DMS153 treated with DMSO at 0.1 percent for 48 hours (cell line): ENCODE data around the gene PHB1.
"Not testable (repeated sequence)": the region's sequence is repeated elsewhere in the genome, so short reads cannot be mapped to it uniquely, and the experiment has no call there.

Experiments
- DNase-seq: peaks from one replicate; lab custom pipeline; 2025; ENCODE audit not compliant: unreplicated experiment; lab: John Stamatoyannopoulos, UW

PHB1 gene

DNA sequence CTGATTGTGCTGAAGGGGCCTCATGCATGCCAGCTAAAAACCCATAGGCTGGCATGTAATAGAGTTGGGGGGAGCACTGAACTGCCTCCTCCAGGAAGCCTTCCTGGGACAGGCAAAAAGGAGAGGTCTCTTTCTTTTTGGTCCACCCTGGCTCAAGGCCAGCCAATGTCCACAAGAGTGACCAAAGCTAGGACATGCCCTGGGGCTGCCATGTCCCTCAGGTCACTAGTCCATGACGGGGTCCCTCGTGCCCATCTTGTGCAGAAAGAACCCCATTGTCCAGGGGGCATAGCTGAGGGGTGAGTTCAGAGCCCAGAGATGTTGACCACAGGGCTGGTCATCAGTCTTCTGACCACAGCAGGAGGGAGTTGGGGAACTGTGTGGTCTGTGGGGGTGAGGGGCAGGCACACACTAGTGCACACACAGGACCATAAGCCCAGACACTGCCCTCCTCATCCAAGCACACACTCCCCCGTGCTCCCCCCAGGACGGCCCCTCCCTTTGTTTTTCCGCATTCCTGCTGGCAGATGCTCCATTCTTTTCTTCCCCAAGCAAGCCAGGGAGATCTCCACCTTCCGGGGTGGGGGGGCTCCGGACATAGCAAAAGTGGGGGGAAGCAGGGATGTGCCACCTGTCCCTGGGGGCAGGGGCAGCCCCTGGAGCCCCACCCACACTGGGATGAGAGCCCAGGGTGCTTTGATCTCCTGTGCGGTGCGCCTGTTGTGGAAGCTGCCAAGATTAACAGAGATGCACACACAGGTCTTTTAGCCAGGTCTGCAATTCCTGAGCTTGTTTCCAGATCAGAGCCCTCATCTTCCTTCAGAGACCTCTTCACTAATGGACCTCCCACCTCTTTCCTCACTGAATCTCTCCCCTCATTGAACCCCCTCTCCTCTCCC, 25.2 kb upstream of the PHB1 start:
- no peak for DNase-seq

GRCh38 chr17:49439305-49439672, 24.6 kb upstream of the PHB1 start:
- no peak for DNase-seq

GRCh38 chr17:49438436-49439278, 24.0 kb upstream of the PHB1 start:
- no peak for DNase-seq

GRCh38 chr17:49437696-49438435, 23.2 kb upstream of the PHB1 start:
- DNase-seq = no peak

GRCh38 chr17:49436174-49436573, 21.5 kb upstream of the PHB1 start:
- no peak for DNase-seq

DNA sequence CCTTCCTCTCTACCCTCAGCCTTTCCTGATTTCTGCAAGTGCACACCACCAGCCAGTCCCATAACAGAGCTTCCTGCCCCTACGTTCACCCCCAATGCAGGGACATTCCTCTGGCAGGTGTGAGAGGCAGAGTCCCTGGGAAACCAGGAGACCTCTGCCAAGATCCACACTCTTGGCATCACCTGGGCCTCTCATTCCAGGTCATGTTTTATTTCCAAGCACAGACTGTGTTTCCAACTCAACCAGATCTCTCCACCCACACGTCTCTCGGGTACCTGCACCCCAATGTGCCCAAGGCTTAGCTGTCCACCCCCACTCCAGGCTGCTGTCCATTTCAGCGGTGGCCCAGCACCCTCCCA, 21.0 kb upstream of the PHB1 start:
- DNase-seq = no peak

DNA sequence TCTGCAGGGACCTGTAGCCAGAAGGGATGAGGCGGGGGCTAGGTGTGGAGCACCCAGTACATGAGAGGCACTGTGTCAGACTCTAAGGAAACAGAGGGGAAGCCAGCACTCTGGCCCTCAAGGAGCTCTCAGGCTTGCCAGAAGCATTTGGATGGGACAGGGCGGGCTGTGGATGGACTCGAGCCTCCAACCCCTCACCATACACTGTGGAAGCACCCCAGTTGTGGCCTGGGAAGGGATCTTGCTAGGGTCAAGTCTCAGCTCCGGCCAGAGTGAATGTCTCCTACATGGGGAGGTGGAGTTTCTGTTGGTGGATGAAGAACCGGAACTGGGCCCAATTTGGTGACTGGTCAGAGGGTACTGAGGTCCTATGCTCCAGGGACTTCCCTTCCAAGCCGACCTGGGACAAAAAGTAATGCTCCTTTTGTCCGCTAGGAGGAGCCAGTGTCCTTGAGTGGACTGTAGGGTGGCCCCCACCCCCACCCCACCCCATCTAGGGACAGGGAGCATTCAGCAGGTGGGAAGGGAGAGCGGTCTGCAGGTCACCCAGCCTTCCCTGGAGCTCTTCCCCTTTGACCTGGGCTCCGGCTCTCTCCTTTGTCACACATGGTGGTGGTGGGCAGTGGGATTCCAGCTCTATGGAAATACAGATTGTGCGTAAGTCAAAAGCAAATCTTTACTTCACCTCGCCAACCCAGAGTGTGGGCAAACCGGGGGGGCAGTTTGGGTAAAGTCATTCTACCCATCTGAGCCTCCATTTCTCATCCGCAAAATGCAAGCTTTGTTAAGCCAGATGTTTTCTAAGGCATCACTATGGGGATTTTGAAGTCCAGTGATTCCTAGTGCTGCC, 20.4 kb upstream of the PHB1 start:
- peak; percentile 4 for DNase-seq

- no peak for DNase-seq
These were observed 18.5 kb upstream of the PHB1 start for GRCh38 chr17:49433000-49433694.

DNA sequence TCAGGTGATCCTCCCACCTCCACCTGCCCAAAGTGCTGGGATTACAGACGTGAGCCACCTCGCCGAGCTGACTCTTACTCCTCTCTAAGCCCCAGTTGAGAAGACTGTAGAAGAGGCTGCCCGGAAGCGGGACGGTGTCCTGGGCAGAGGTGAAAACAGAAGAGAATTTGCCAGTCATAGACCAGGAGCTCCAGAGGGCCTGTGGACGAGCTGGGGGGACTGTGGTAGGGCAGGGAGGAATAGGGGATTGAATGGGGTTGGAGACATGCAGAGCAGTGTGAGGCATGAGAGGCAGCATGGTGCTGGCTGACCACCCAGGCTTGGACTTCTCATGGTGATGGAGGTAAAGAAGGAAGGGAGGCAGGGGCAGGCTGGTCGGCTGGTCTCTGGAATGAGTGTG, 17.1 kb upstream of the PHB1 start:
- no peak for DNase-seq

- DNase-seq = no peak
These were observed 10.3 kb upstream of the PHB1 start for GRCh38 chr17:49425004-49425286.

DNA sequence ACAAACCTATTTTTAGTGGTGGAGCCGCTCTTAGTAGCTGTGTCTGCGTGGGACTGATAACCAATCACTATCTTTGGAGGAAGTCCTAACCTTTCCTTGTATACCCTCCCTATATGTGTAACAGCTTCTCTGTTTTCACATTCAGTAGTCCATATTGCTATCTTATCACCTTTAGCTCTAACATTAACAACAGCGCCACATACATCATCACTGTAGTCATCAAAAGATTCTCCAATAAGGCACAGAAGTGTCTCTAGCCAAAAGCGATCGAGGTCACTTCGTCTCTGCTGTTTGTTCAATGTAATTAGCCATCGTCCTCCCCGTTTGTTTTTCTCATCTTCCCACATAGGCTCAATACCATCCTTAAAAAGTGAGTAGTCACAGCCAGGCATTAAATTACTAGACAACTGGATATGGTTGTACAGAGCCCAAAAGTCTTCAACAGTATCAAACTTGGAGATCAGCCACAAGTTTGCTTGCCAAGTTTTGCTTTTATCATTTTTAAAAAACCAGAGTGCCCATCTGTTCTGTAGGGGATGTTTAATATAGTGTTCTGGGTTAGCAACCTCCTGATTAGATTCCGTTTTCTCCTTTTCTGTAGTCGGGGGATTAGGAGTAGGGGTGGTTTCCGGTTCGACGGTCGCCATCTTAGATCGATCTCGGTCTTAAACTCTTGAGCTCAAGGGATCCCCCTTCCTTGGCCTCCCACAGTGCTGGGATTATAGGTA, 9.8 kb upstream of the PHB1 start:
- DNase-seq = not testable (repeated sequence)

- no peak for DNase-seq
These were observed 8.0 kb upstream of the PHB1 start for GRCh38 chr17:49422714-49423113.

DNA sequence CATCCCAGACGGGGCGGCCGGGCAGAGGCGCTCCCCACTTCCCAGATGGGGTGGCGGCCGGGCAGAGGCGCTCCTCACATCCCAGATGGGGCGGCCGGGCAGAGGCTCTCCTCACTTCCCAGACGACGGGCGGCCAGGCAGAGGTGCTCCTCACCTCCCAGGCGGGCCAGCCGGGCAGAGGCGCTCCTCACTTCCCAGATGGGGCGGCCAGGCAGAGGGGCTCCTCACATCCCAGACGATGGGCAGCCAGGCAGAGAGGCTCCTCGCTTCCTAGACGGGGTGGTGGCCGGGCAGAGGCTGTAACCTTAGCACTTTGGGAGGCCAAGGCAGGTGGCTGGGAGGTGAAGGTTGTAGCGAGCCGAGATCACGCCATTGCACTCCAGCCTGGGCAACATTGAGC, 5.1 kb upstream of the PHB1 start:
- DNase-seq = not testable (repeated sequence)

- not testable (repeated sequence) for DNase-seq
These were observed 4.4 kb upstream of the PHB1 start for GRCh38 chr17:49418754-49419740.

GRCh38 chr17:49414271-49414621, 436 bp downstream of the PHB1 start:
- DNase-seq = no peak

- no peak for DNase-seq
These were observed 5.6 kb downstream of the PHB1 start for GRCh38 chr17:49409066-49409465.

GRCh38 chr17:49407981-49408501, 6.6 kb downstream of the PHB1 start:
- peak; percentile 80 for DNase-seq

- no peak for DNase-seq
These were observed 7.6 kb downstream of the PHB1 start for GRCh38 chr17:49407086-49407485.
